ENCODE results near the gene ACOT11.
"Not testable (repeated sequence)": the region's sequence is repeated elsewhere in the genome, so short reads cannot be mapped to it uniquely, and the experiment has no call there.

ACOT11 gene

GRCh38 chr1:54536656-54537055, 11.4 kb upstream of the ACOT11 start:
- DNase-seq = not testable (repeated sequence)

GRCh38 chr1:54537611-54538010, 10.4 kb upstream of the ACOT11 start:
- no peak for DNase-seq

GRCh38 chr1:54538538-54538937, 9.5 kb upstream of the ACOT11 start:
- DNase-seq = no peak

- no peak for DNase-seq
Observed at GRCh38 chr1:54540582-54541295, 7.3 kb upstream of the ACOT11 start.

- peak in 33 of 56 donors; percentile 16 to 70 (median 37) for DNase-seq
Observed at GRCh38 chr1:54542120-54542961, 5.7 kb upstream of the ACOT11 start.

- DNase-seq = no peak
Observed at GRCh38 chr1:54542962-54543539, 5.0 kb upstream of the ACOT11 start.

GRCh38 chr1:54543729-54544496, 4.1 kb upstream of the ACOT11 start:
- no peak for DNase-seq

GRCh38 chr1:54545916-54546635, 2.0 kb upstream of the ACOT11 start:
- no peak for DNase-seq

GRCh38 chr1:54546651-54547401, 1.2 kb upstream of the ACOT11 start:
- DNase-seq = no peak

- DNase-seq = peak in 4 of 56 donors; percentile 17 to 32 (median 28)
Observed at GRCh38 chr1:54548389-54549044, 489 bp downstream of the ACOT11 start.

- DNase-seq = peak in 11 of 56 donors; percentile 8 to 46 (median 21)
Observed at GRCh38 chr1:54549181-54549924, 1.3 kb downstream of the ACOT11 start.

- no peak for DNase-seq
Observed at GRCh38 chr1:54551891-54552290, 3.9 kb downstream of the ACOT11 start.

GRCh38 chr1:54553602-54554313, 5.7 kb downstream of the ACOT11 start:
- DNase-seq = no peak

GRCh38 chr1:54556110-54556509, 8.1 kb downstream of the ACOT11 start:
- no peak for DNase-seq

GRCh38 chr1:54557671-54558355, 9.8 kb downstream of the ACOT11 start:
- DNase-seq = no peak

GRCh38 chr1:54558434-54559030, 10.5 kb downstream of the ACOT11 start:
- DNase-seq = no peak

GRCh38 chr1:54559111-54559548, 11.1 kb downstream of the ACOT11 start:
- no peak for DNase-seq
